ENCODE data around the gene TREML4. TPM values are rescaled to one million over a fixed set of nuclear protein-coding genes. Genes with fewer than 3 reads are reported as not detected.
A peak's percentile ranks its signal among the peaks of the same experiment; 100 is the strongest.

TREML4 gene
- total and polyA plus RNA-seq, 10 of the 15 experiments (the other 5 are each of a cell fraction or from before 2014, with no cell fraction given) = not detected

DNA sequence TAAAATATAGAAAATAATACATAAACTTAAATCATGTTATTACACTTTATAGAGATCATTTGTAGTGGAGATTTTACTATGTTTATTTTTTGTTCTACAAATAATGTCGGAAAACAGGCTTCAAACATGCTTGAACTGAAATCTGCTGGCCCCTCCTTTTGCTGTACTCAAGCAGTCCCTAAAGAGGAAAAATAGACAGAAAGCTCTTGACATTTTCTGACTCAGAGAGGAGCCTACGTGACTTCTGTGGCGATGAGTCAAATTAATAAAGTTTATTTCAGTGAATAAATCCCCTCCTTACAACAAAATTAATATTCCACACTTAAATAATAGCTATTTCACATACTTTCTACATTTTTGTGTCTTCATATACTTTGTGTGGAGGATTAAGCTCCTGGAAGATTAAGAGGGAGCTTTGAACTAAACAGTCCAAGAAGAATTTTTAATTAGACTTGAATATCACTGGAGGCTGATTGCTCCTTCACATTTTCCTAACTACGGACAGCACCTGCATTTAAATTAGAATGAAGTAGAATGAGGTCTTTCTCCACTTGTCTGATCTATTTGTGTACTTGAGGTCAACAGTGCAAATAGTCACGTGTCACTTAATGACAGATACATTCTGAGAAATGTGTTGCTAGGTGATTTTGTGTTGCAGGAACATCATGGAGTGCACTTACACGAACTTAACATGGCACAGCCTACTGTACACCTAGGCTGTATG is 60.0 kb downstream of the TREML4 start:
- WGBS (ENCODE audit: insufficient coverage, insufficient replicate concordance, low lambda C conversion rate, missing lambda C conversion rate) = 14% methylated on average over 6 of the region's 6 CpGs
- Histone ChIP-seq H3K27me3 (replicated peaks in 1 of 2; ENCODE audit: control insufficient read depth in 2 of 2, insufficient read depth in 2 of 2, low read length in 1 of 2) (no peaks in the 10 kb centered on the region), H4K20me1 (ENCODE audit: control insufficient read depth, insufficient read depth) (no peaks in the 10 kb centered on the region), H3K4me3 (no peak overlapping the region), H3K9ac (ENCODE audit: control insufficient read depth, insufficient read depth, low read length) (no peak overlapping the region), H2AFZ (ENCODE audit: control insufficient read depth, low read depth, low read length) (no peak overlapping the region), H3K79me2 (ENCODE audit: control insufficient read depth, insufficient read depth, low read length) (no peaks in the 10 kb centered on the region), H3K9me3 (replicated peaks; ENCODE audit: control insufficient read depth, insufficient read depth, low read length) (no peaks in the 10 kb centered on the region; the same call in 2 of the 3 replicates), H3K4me2 (ENCODE audit: control insufficient read depth, insufficient read depth) (no peak overlapping the region), H3K36me3 (ENCODE audit: control insufficient read depth in 2 of 2, insufficient read depth in 2 of 2, low read length in 1 of 2) (no peaks in the 10 kb centered on the region), H3K27ac (ENCODE audit: control insufficient read depth, insufficient read depth) (no peak overlapping the region), H3K4me1 (ENCODE audit: control insufficient read depth, insufficient read depth, low read length) (no peaks in the 10 kb centered on the region)
- peak; percentile 93 for ATAC-seq
- ChIA-PET RAD21 (ENCODE audit: unreplicated experiment) (interaction anchor here (0.7 to 3.5 kb wide), 10 partner anchors 10 to 88 kb away, joined by 3 to 27 read pairs (median 8); partner anchors contain the start of genes NCR2 and TREML2), CTCF (interaction anchor here (0.7 to 6.5 kb wide), 8 partner anchors 10 to 418 kb away, joined by 3 to 53 read pairs (median 6); no protein-coding TSS in a partner anchor), SMC1A (ENCODE audit: uncharacterized antibody, unreplicated experiment) (interaction anchor here (0.9 to 4.8 kb wide), 19 partner anchors 8 to 445 kb away, joined by 3 to 33 read pairs (median 4); partner anchors contain the start of gene TREML2), POLR2A (interaction anchor here (0.7 to 4.8 kb wide), 6 partner anchors 10 to 88 kb away, joined by 3 to 20 read pairs (median 3); partner anchors contain the start of gene TREML2)
- FAIRE-seq = peak; percentile 83
- no peak for DNase-seq (ENCODE audit: low read depth, low spot score)
- in situ Hi-C loops (cut with MboI) (no loop called here), intact Hi-C loops (cut with micrococcal nuclease; ENCODE audit: unreplicated experiment) (no loop called here)
- no TSS peak for BruUV-seq (replicated peaks)
- TF ChIP-seq BMI1 (IDR thresholded peaks at IDR 0.05; ENCODE audit: borderline replicate concordance) = peak; percentile 64; the same call in 1 of the 2 replicates
- TF ChIP-seq, protein P1, sequence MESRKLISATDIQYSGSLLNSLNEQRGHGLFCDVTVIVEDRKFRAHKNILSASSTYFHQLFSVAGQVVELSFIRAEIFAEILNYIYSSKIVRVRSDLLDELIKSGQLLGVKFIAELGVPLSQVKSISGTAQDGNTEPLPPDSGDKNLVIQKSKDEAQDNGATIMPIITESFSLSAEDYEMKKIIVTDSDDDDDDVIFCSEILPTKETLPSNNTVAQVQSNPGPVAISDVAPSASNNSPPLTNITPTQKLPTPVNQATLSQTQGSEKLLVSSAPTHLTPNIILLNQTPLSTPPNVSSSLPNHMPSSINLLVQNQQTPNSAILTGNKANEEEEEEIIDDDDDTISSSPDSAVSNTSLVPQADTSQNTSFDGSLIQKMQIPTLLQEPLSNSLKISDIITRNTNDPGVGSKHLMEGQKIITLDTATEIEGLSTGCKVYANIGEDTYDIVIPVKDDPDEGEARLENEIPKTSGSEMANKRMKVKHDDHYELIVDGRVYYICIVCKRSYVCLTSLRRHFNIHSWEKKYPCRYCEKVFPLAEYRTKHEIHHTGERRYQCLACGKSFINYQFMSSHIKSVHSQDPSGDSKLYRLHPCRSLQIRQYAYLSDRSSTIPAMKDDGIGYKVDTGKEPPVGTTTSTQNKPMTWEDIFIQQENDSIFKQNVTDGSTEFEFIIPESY (IDR thresholded peaks at IDR 0.05) = no peak
- TF ChIP-seq, protein P2, sequence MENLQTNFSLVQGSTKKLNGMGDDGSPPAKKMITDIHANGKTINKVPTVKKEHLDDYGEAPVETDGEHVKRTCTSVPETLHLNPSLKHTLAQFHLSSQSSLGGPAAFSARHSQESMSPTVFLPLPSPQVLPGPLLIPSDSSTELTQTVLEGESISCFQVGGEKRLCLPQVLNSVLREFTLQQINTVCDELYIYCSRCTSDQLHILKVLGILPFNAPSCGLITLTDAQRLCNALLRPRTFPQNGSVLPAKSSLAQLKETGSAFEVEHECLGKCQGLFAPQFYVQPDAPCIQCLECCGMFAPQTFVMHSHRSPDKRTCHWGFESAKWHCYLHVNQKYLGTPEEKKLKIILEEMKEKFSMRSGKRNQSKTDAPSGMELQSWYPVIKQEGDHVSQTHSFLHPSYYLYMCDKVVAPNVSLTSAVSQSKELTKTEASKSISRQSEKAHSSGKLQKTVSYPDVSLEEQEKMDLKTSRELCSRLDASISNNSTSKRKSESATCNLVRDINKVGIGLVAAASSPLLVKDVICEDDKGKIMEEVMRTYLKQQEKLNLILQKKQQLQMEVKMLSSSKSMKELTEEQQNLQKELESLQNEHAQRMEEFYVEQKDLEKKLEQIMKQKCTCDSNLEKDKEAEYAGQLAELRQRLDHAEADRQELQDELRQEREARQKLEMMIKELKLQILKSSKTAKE (IDR thresholded peaks at IDR 0.05; ENCODE audit: low read depth, poor library complexity, severe bottlenecking) = peak; percentile 39
- no peak for TF ChIP-seq SMARCA5 (IDR thresholded peaks at IDR 0.05)
- TF ChIP-seq, protein P3, sequence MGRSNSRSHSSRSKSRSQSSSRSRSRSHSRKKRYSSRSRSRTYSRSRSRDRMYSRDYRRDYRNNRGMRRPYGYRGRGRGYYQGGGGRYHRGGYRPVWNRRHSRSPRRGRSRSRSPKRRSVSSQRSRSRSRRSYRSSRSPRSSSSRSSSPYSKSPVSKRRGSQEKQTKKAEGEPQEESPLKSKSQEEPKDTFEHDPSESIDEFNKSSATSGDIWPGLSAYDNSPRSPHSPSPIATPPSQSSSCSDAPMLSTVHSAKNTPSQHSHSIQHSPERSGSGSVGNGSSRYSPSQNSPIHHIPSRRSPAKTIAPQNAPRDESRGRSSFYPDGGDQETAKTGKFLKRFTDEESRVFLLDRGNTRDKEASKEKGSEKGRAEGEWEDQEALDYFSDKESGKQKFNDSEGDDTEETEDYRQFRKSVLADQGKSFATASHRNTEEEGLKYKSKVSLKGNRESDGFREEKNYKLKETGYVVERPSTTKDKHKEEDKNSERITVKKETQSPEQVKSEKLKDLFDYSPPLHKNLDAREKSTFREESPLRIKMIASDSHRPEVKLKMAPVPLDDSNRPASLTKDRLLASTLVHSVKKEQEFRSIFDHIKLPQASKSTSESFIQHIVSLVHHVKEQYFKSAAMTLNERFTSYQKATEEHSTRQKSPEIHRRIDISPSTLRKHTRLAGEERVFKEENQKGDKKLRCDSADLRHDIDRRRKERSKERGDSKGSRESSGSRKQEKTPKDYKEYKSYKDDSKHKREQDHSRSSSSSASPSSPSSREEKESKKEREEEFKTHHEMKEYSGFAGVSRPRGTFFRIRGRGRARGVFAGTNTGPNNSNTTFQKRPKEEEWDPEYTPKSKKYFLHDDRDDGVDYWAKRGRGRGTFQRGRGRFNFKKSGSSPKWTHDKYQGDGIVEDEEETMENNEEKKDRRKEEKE (IDR thresholded peaks at IDR 0.05) = no peak
- 0 out of 2 replicates have a peak, but pooled peaks have one; percentile 13 for TF ChIP-seq BCL11A (IDR thresholded peaks at IDR 0.05; ENCODE audit: low read depth, low read length)
- TF ChIP-seq, protein P4, sequence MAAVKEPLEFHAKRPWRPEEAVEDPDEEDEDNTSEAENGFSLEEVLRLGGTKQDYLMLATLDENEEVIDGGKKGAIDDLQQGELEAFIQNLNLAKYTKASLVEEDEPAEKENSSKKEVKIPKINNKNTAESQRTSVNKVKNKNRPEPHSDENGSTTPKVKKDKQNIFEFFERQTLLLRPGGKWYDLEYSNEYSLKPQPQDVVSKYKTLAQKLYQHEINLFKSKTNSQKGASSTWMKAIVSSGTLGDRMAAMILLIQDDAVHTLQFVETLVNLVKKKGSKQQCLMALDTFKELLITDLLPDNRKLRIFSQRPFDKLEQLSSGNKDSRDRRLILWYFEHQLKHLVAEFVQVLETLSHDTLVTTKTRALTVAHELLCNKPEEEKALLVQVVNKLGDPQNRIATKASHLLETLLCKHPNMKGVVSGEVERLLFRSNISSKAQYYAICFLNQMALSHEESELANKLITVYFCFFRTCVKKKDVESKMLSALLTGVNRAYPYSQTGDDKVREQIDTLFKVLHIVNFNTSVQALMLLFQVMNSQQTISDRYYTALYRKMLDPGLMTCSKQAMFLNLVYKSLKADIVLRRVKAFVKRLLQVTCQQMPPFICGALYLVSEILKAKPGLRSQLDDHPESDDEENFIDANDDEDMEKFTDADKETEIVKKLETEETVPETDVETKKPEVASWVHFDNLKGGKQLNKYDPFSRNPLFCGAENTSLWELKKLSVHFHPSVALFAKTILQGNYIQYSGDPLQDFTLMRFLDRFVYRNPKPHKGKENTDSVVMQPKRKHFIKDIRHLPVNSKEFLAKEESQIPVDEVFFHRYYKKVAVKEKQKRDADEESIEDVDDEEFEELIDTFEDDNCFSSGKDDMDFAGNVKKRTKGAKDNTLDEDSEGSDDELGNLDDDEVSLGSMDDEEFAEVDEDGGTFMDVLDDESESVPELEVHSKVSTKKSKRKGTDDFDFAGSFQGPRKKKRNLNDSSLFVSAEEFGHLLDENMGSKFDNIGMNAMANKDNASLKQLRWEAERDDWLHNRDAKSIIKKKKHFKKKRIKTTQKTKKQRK (IDR thresholded peaks at IDR 0.05; ENCODE audit: low read depth, low read length) = no peak
- TF ChIP-seq, protein P5, sequence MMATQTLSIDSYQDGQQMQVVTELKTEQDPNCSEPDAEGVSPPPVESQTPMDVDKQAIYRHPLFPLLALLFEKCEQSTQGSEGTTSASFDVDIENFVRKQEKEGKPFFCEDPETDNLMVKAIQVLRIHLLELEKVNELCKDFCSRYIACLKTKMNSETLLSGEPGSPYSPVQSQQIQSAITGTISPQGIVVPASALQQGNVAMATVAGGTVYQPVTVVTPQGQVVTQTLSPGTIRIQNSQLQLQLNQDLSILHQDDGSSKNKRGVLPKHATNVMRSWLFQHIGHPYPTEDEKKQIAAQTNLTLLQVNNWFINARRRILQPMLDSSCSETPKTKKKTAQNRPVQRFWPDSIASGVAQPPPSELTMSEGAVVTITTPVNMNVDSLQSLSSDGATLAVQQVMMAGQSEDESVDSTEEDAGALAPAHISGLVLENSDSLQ (IDR thresholded peaks at IDR 0.05) = peak; percentile 67; the same call in 1 of the 2 replicates
- peak; percentile 63 for TF ChIP-seq MEF2A (IDR thresholded peaks at IDR 0.05; ENCODE audit: insufficient read depth, low read depth, low read length)
- peak; percentile 96 for TF ChIP-seq NR2F1 (conservative IDR thresholded peaks at IDR 0.05)
